PC-3 (cell line): ENCODE measurements around the gene BCL11A. TPM values are rescaled to one million over a fixed set of nuclear protein-coding genes. Genes with fewer than 3 reads are reported as not detected.
A peak's percentile ranks its signal among the peaks of the same experiment; 100 is the strongest.

Experiments
- ATAC-seq: fragments of 200-7000 bp; cut with Tn5 transposase; 2 replicates; pipeline ENCODE4 v1.9.1; 2020; ENCODE audit warnings: mild to moderate bottlenecking, moderate library complexity
- BruUV-seq: library from RNA; stranded (reverse); fragments of 400-500 nt; replicated peaks from 2 replicates; lab custom pipeline; 2021; lab: Mats Ljungman, UMichigan
- CTCF ChIA-PET: fragments of 300-600 bp; sonication (Branson Sonifier 250); formaldehyde crosslinking; loops from one replicate; lab custom pipeline; 2022; ENCODE audit warnings: antibody characterized with exemption; lab: Charles Lee
- POLR2A ChIA-PET: fragments of 300-600 bp; sonication (Branson Sonifier 250); formaldehyde crosslinking; loops from one replicate; lab custom pipeline; 2022; ENCODE audit warnings: antibody characterized with exemption; ENCODE audit not compliant: unreplicated experiment; lab: Charles Lee
- DNase-seq: peaks from one replicate; pipeline ENCODE4 v3.0.0-alpha.2; 2015
- H2AFZ ChIP-seq: fragments of 300-600 bp; sonication (generic); 2 replicates; pipeline ENCODE4 v1.6.0; 2016; ENCODE audit warnings: antibody characterized with exemption, low read length
- H3F3A ChIP-seq: fragments of 300-600 bp; sonication (generic); one replicate; pipeline ENCODE4 v1.6.0; 2017; ENCODE audit warnings: antibody characterized with exemption, low read length, control low read depth, mild to moderate bottlenecking; ENCODE audit not compliant: unreplicated experiment
- H3K27ac ChIP-seq: fragments of 300-600 bp; sonication (generic); 2 replicates; pipeline ENCODE4 v1.5.1; 2016; ENCODE audit warnings: mild to moderate bottlenecking, low read length
- H3K27me3 ChIP-seq: fragments of 300-600 bp; sonication (generic); 2 replicates; pipeline ENCODE4 v1.6.1; 2016; ENCODE audit warnings: low read length, mixed read lengths
- H3K36me3 ChIP-seq: fragments of 300-600 bp; sonication (generic); 2 replicates; pipeline ENCODE4 v1.6.1; 2016; ENCODE audit warnings: low read depth, mixed run types, low read length, mixed read lengths
- H3K4me1 ChIP-seq: fragments of 300-600 bp; sonication (generic); 2 replicates; pipeline ENCODE4 v1.5.1; 2016; ENCODE audit warnings: low read length; ENCODE audit not compliant: insufficient read depth
- H3K4me2 ChIP-seq: fragments of 300-600 bp; sonication (generic); 2 replicates; pipeline ENCODE4 v1.6.0; 2016; ENCODE audit warnings: low read length
- H3K4me3 ChIP-seq: fragments of 300-600 bp; sonication (generic); 2 replicates; pipeline ENCODE4 v1.5.1; 2016; ENCODE audit warnings: mild to moderate bottlenecking, low read length, mixed read lengths
- H3K79me2 ChIP-seq: fragments of 300-600 bp; sonication (generic); 2 replicates; pipeline ENCODE4 v1.6.1; 2017; ENCODE audit warnings: low read length, mixed read lengths
- H3K9ac ChIP-seq: fragments of 300-600 bp; sonication (generic); 2 replicates; pipeline ENCODE4 v1.6.0; 2016; ENCODE audit warnings: mild to moderate bottlenecking, low read length
- H3K9me2 ChIP-seq: fragments of 300-600 bp; sonication (generic); replicated peaks from 2 replicates; pipeline ENCODE4 v1.6.1; 2016; ENCODE audit warnings: mixed run types, low read length, mixed read lengths
- H3K9me3 ChIP-seq: fragments of 300-600 bp; sonication (generic); 2 replicates; pipeline ENCODE4 v1.6.1; 2016; ENCODE audit warnings: low read length, mixed read lengths
- H4K20me1 ChIP-seq: fragments of 300-600 bp; sonication (generic); 2 replicates; pipeline ENCODE4 v1.6.1; 2016; ENCODE audit warnings: low read length, mixed read lengths
- EZH2 ChIP-seq: fragments of 300-600 bp; sonication (generic); IDR thresholded peaks from one replicate; pipeline ENCODE4 v1.6.1; 2017; ENCODE audit warnings: antibody characterized with exemption, mild to moderate bottlenecking, low read length; ENCODE audit not compliant: unreplicated experiment
- EZH2phosphoT487 ChIP-seq: fragments of 300-600 bp; sonication (generic); IDR thresholded peaks from 2 replicates; pipeline ENCODE4 v1.6.1; 2018; ENCODE audit warnings: mild to moderate bottlenecking, antibody characterized with exemption, low read length, borderline replicate concordance
- intact Hi-C: fragments of 100-400 bp; cut with micrococcal nuclease; formaldehyde crosslinking; loops from 2 replicates; pipeline ENCODE4 v1.9.0; 2023
- total RNA-seq: library from RNA; depleted of rRNA; stranded (reverse); fragments of >200 nt; gene quantifications from 2 replicates; pipeline ENCODE4 v1.2.3, GENCODE V29; 2014
- TF ChIP-seq, protein P1 (sequence below): fragments of 300-600 bp; sonication (generic); conservative IDR thresholded peaks from 2 replicates; pipeline ENCODE4 v1.5.1; 2017; ENCODE audit warnings: antibody characterized with exemption, low read depth, mild to moderate bottlenecking, low read length

The BCL11A gene
- total RNA-seq, 1 experiment from 2014 or later: 4.6 TPM

DNA sequence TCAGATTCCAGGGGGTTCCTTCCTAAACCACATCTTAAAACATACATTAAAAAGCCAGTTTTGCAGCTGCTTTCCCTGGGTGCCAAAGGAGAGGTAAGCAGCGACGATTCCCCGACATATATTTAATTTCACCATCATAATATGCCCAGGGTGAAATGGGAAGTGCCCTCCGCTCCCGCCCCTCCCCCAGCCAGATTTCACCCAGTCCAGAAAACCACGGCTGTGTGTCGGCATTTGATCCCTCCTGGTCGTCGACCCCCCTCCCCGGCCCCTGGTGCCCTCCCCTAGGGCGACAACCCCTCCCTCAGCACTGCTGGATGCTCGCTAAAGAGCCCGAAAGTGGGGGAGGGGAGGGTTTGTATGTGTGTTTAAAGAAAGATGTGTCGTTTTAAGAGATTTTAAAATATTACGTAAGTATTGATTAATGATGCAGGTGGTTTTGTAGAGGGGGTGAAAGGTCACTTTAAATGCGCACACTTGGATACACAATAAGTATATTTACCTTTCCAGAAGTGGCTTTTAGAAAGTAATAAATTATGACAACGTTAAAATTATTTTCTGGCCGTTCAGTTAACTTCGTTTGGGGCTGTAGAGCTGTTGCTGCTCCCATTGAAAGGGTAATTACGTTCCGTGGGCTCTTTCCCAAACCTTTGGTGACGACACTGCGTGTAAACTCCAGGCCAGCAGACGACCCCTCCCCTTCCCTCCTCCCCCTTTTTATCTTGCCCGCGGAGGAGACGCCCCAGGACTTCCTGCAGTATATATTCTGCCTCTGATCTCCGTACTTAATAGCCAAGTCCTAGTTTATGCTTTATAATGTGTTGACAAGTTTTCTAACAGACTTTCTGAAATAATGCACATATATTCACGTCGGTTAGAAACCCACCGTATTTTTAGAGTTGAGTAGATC is 3.4 kb upstream of the BCL11A start:
- intact Hi-C loops: no loop called here
- H3K36me3 ChIP-seq: no peaks in the 10 kb centered on the region
- no peaks in the 10 kb centered on the region for H3K9me3 ChIP-seq
- no peak overlapping the region for H3K27ac ChIP-seq
- ATAC-seq (no peak), DNase-seq (no peak)
- no peaks in the 10 kb centered on the region for H3K9me2 ChIP-seq
- no peak overlapping the region for H3K9ac ChIP-seq
- no peaks in the 10 kb centered on the region for H3F3A ChIP-seq
- H3K4me3 ChIP-seq: no peak overlapping the region
- H2AFZ ChIP-seq: no peak overlapping the region
- no TSS peak for BruUV-seq
- H4K20me1 ChIP-seq: no peaks in the 10 kb centered on the region
- CTCF ChIA-PET: no interaction called here
- no peak for TF ChIP-seq EZH2phosphoT487
- no peak for TF ChIP-seq EZH2
- TF ChIP-seq, protein P1, sequence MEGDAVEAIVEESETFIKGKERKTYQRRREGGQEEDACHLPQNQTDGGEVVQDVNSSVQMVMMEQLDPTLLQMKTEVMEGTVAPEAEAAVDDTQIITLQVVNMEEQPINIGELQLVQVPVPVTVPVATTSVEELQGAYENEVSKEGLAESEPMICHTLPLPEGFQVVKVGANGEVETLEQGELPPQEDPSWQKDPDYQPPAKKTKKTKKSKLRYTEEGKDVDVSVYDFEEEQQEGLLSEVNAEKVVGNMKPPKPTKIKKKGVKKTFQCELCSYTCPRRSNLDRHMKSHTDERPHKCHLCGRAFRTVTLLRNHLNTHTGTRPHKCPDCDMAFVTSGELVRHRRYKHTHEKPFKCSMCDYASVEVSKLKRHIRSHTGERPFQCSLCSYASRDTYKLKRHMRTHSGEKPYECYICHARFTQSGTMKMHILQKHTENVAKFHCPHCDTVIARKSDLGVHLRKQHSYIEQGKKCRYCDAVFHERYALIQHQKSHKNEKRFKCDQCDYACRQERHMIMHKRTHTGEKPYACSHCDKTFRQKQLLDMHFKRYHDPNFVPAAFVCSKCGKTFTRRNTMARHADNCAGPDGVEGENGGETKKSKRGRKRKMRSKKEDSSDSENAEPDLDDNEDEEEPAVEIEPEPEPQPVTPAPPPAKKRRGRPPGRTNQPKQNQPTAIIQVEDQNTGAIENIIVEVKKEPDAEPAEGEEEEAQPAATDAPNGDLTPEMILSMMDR: no peak
- H3K79me2 ChIP-seq: peaks cover 12% of the 10 kb centered on the region
- POLR2A ChIA-PET: no interaction called here
- no peaks in the 10 kb centered on the region for H3K4me1 ChIP-seq
- H3K4me2 ChIP-seq: peak overlapping the region; percentile 38
- H3K27me3 ChIP-seq: peaks cover 61% of the 10 kb centered on the region

- Histone ChIP-seq H3K9me3 (no peaks in the 10 kb centered on the region), H3K27me3 (peaks cover 55% of the 10 kb centered on the region), H3F3A (no peaks in the 10 kb centered on the region), H3K4me3 (no peak overlapping the region), H3K4me1 (no peaks in the 10 kb centered on the region), H2AFZ (no peak overlapping the region), H3K4me2 (no peak overlapping the region), H3K27ac (no peak overlapping the region), H3K9me2 (no peaks in the 10 kb centered on the region), H3K36me3 (no peaks in the 10 kb centered on the region), H4K20me1 (no peaks in the 10 kb centered on the region), H3K9ac (no peak overlapping the region), H3K79me2 (peaks cover 14% of the 10 kb centered on the region)
- intact Hi-C loops: no loop called here
- TF ChIP-seq EZH2phosphoT487 (no peak), EZH2 (no peak)
- TF ChIP-seq, protein P1: no peak
- DNase-seq (no peak), ATAC-seq (no peak)
- CTCF ChIA-PET: no interaction called here
- POLR2A ChIA-PET: no interaction called here
- BruUV-seq: no TSS peak
These were observed 2.7 kb upstream of the BCL11A start for GRCh38 chr2:60556175-60556574.

DNA sequence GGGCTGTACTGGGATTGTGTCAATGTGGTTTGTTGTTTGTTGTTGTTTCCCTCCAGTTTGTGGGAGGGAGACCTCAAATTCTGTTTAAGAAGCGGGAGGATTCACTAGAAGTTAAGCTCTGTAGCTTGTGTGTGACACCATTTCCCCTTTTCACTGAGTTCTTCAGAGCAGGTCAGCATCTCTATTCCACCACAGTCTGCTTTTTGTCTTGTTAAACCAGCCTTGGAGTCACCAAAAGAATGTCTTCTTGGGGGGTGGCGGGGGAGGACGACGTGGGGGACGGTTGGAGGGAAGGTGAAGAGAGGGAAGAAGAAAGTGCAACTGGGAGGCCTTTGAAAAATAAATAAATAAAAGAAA is 2.3 kb upstream of the BCL11A start:
- POLR2A ChIA-PET: no interaction called here
- H3K9ac ChIP-seq: no peak overlapping the region
- intact Hi-C loops: no loop called here
- DNase-seq: no peak
- H3F3A ChIP-seq: no peaks in the 10 kb centered on the region
- no peaks in the 10 kb centered on the region for H3K36me3 ChIP-seq
- H3K27ac ChIP-seq: no peak overlapping the region
- no peaks in the 10 kb centered on the region for H3K9me3 ChIP-seq
- H3K4me3 ChIP-seq: peak overlapping the region; percentile 90
- BruUV-seq: no TSS peak
- peaks cover 51% of the 10 kb centered on the region for H3K27me3 ChIP-seq
- peaks cover 16% of the 10 kb centered on the region for H3K79me2 ChIP-seq
- TF ChIP-seq EZH2 (no peak), EZH2phosphoT487 (no peak)
- TF ChIP-seq, protein P1: no peak
- H3K4me2 ChIP-seq: peak overlapping the region; percentile 98
- no peaks in the 10 kb centered on the region for H3K9me2 ChIP-seq
- H2AFZ ChIP-seq: peak overlapping the region; percentile 76
- no peak for ATAC-seq
- no peaks in the 10 kb centered on the region for H4K20me1 ChIP-seq
- H3K4me1 ChIP-seq: no peaks in the 10 kb centered on the region
- CTCF ChIA-PET: no interaction called here
